ENCODE measurements around the gene AEBP2.

DNA sequence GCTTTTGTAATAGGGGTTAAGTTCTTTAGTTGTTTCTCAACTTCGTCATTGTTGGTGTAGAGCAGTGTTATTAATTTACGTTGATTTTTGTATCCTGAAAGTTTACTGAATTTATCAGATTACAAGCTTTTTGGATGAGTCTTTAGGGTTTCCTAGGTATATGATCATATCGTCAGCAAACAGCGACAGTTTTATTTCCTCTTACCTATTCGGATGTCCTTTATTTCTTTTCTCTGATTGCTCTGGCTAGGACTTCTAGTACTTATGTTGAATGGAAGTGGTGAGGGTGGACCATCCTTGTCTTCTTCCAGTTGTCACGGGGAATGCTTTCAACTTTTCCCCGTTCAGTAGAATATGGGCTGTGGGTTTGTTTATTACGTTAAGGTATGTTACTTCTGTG is 37.8 kb downstream of the AEBP2 start:
- TF ChIP-seq, protein P1, sequence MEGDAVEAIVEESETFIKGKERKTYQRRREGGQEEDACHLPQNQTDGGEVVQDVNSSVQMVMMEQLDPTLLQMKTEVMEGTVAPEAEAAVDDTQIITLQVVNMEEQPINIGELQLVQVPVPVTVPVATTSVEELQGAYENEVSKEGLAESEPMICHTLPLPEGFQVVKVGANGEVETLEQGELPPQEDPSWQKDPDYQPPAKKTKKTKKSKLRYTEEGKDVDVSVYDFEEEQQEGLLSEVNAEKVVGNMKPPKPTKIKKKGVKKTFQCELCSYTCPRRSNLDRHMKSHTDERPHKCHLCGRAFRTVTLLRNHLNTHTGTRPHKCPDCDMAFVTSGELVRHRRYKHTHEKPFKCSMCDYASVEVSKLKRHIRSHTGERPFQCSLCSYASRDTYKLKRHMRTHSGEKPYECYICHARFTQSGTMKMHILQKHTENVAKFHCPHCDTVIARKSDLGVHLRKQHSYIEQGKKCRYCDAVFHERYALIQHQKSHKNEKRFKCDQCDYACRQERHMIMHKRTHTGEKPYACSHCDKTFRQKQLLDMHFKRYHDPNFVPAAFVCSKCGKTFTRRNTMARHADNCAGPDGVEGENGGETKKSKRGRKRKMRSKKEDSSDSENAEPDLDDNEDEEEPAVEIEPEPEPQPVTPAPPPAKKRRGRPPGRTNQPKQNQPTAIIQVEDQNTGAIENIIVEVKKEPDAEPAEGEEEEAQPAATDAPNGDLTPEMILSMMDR (IDR thresholded peaks at IDR 0.05): no peak
- TF ChIP-seq ZFX (IDR thresholded peaks at IDR 0.05; ENCODE audit: borderline replicate concordance): no peak
